CD4-positive, alpha-beta T cell treated with Interleukin-15 for 1 hour (primary cell): ENCODE results near the gene TRAK2.

Source experiments
- DNase-seq: peaks from one replicate; pipeline ENCODE4 v3.0.0-alpha.2; 2020

TRAK2 gene

GRCh38 chr2:201353116-201353515, 98.1 kb downstream of the TRAK2 start:
- DNase-seq: no peak

GRCh38 chr2:201350879-201351278, 100.4 kb downstream of the TRAK2 start:
- no peak for DNase-seq

GRCh38 chr2:201349601-201350000, 101.7 kb downstream of the TRAK2 start:
- no peak for DNase-seq

DNA sequence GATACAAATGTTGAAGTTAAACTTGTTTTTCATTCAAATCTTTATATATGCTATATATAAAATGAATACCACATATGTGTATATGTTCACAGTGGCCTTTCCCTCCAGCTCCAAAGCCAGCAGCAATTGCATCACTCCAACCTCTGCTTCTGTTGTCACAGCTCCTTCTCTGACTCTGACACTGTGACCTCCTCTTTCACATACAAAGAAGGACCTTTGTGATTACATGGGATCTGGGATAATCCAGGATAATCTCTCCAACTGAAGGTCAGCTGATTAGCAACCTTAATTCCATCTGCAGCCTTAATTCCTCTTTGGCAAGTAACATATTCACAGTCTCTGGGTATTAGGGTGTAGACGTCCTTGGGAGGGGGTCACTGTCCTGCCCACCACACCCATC, 102.5 kb downstream of the TRAK2 start:
- no peak for DNase-seq

GRCh38 chr2:201347138-201347537, 104.1 kb downstream of the TRAK2 start:
- DNase-seq: no peak

DNA sequence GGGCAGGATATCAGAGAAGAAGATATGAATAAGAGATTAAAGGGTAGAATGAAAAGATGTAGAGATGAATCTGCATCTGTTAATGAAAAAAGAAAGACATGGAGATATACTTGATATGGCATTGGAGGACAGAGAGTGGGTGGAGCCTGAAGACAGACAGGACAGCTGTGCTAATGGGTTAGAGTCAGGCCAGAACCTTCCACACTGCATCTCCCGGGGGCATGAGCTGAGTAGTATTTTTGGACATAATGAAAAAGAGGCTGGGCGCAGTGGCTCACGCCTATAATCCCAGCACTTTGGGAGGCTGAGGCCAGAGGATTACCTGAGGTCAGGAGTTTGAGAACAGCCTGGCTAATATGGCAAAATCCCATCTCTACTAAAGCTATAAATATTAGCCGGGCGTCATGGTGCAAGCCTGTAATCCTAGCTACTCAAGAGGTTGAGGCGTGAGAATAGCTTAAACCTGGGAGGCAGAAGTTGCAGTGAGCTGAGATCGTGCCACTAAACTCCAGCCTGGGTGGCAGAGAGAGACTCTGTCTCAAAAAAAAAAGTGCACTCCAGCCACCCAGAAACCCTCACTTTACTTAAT, 105.5 kb downstream of the TRAK2 start:
- no peak for DNase-seq

- no peak for DNase-seq
These were observed 106.4 kb downstream of the TRAK2 start for GRCh38 chr2:201344663-201345366.

DNA sequence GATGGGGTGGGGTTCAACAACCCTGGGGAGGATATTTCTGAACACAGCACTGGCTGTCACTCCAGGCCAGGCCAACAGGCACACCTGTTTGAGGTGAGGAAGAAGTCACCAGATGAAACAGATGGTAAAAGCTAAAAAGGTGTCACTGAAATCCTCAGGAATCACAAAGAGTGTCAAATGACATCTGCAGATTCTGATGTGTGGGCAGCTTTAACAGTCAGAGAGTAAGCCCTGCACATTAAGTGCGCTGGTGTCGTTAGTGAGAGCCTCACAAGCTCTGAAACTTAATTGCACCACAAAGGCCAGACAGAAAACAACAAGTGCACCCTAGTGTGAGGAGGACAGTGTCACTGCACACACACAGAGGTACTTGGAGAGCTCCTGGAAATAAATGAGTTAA, 107.7 kb downstream of the TRAK2 start:
- DNase-seq: no peak

GRCh38 chr2:201342923-201343322, 108.3 kb downstream of the TRAK2 start:
- no peak for DNase-seq

- DNase-seq: no peak
These were observed 121.8 kb downstream of the TRAK2 start for GRCh38 chr2:201329409-201329808.

DNA sequence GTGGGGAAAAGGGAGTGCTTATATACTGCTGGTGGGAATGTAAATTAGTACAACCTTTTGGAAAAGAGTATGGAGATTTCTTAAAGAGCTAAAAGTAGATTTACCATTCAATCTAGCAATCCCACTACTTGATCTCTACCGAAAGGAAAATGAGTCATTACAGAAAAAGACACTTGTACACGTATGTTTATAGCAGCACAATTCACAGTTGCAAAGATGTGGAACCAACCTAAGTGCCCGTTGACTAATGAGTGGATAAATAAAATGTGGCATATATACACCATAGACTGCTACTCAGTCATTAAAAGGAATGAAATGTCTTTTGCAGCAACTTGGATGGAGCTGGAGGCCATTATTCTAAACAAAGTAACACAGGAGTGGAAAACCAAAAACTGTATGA, 123.6 kb downstream of the TRAK2 start:
- DNase-seq: no peak
